ENCODE results near the gene FERMT2. TPM values are rescaled to one million over a fixed set of nuclear protein-coding genes. Genes with fewer than 3 reads are reported as not detected.

Gene FERMT2
- total and polyA plus RNA-seq, 9 of the 15 experiments (the other 6 are each of a cell fraction or from before 2014, with no cell fraction given): 0.10 to 1.3 (median 0.40) TPM

- TF ChIP-seq ZBTB40 (IDR thresholded peaks at IDR 0.05) (no peak), ZBTB40 (CRISPR knock-in tag; IDR thresholded peaks at IDR 0.05) (no peak), ZNF395 (CRISPR knock-in tag; IDR thresholded peaks at IDR 0.05) (no peak), ZNF143 (CRISPR knock-in tag; IDR thresholded peaks at IDR 0.05) (no peak), NCOA1 (IDR thresholded peaks at IDR 0.05; ENCODE audit: low read depth) (no peak), DNMT1 (IDR thresholded peaks at IDR 0.05) (no peak), PTRF (tag; IDR thresholded peaks at IDR 0.05) (no peak), CSDE1 (IDR thresholded peaks at IDR 0.05) (no peak), XRCC3 (IDR thresholded peaks at IDR 0.05) (no peak), ZNF282 (CRISPR knock-in tag; IDR thresholded peaks at IDR 0.05) (no peak), ZFPM2 (CRISPR knock-in tag; IDR thresholded peaks at IDR 0.05) (no peak), NFIC (IDR thresholded peaks at IDR 0.05) (no peak)
These were observed 74.0 kb downstream of the FERMT2 start (continued) for GRCh38 chr14:52876806-52877205.

Measured in K562 (cell line).